Glutamatergic neuron (in vitro differentiated cells): ENCODE measurements around the gene NT5C2. TPM values are rescaled to one million over a fixed set of nuclear protein-coding genes. Genes with fewer than 3 reads are reported as not detected.
A peak's percentile ranks its signal among the peaks of the same experiment; 100 is the strongest.
"Not testable (repeated sequence)": the region's sequence is repeated elsewhere in the genome, so short reads cannot be mapped to it uniquely, and the experiment has no call there.

ENCODE experiments used
- DNase-seq: peaks from one replicate; pipeline ENCODE4 v3.0.0; 2022
- H3K27ac Mint-ChIP-seq: one replicate; pipeline ENCODE4 v1.8.0; 2020; ENCODE audit warnings: mild to moderate bottlenecking, mixed read lengths, inconsistent platforms; ENCODE audit not compliant: unreplicated experiment
- H3K27me3 Mint-ChIP-seq: one replicate; pipeline ENCODE4 v1.8.0; 2020; ENCODE audit warnings: mild to moderate bottlenecking, moderate library complexity, mixed read lengths, inconsistent platforms; ENCODE audit not compliant: unreplicated experiment
- H3K36me3 Mint-ChIP-seq: one replicate; pipeline ENCODE4 v1.8.0; 2020; ENCODE audit warnings: mild to moderate bottlenecking, mixed read lengths, inconsistent platforms; ENCODE audit not compliant: unreplicated experiment
- H3K4me1 Mint-ChIP-seq: one replicate; pipeline ENCODE4 v1.8.0; 2020; ENCODE audit warnings: mild to moderate bottlenecking, low read depth, mixed read lengths, inconsistent platforms; ENCODE audit not compliant: unreplicated experiment
- H3K4me3 Mint-ChIP-seq: one replicate; pipeline ENCODE4 v1.8.0; 2020; ENCODE audit warnings: mild to moderate bottlenecking, mixed read lengths, inconsistent platforms; ENCODE audit not compliant: unreplicated experiment
- H3K9me3 Mint-ChIP-seq: one replicate; pipeline ENCODE4 v1.8.0; 2020; ENCODE audit warnings: mild to moderate bottlenecking, moderate library complexity, mixed read lengths, inconsistent platforms; ENCODE audit not compliant: unreplicated experiment
- CTCF ChIP-seq: fragments of 200-600 bp; sonication (generic); IDR thresholded peaks from one replicate; pipeline ENCODE4 v1.5.0; 2021; ENCODE audit not compliant: partially characterized antibody, unreplicated experiment
- total RNA-seq: library from RNA; stranded (reverse); fragmentation: NEBNext Ultra II Directional; extraction: Animal tissue kit (Norgen Biotek cat#: 25700); gene quantifications from one replicate; pipeline ENCODE4 v1.2.1, GENCODE V29; 2021; ENCODE audit not compliant: unreplicated experiment

Gene NT5C2
- total RNA-seq, 1 donor from 2014 or later = 68.5 TPM

- Mint-ChIP-seq H3K4me3 (no peak overlapping the region), H3K27ac (no peak overlapping the region), H3K9me3 (peaks cover 5% of the 10 kb centered on the region), H3K4me1 (peaks cover 9% of the 10 kb centered on the region), H3K36me3 (no peaks in the 10 kb centered on the region), H3K27me3 (peaks cover 5% of the 10 kb centered on the region)
- TF ChIP-seq CTCF = no peak
- no peak for DNase-seq
Observed at GRCh38 chr10:103067956-103068355, 125.1 kb downstream of the NT5C2 start.

GRCh38 chr10:103067484-103067883 is 125.6 kb downstream of the NT5C2 start:
- Mint-ChIP-seq H3K4me1 (peaks cover 9% of the 10 kb centered on the region), H3K27me3 (peaks cover 5% of the 10 kb centered on the region), H3K9me3 (peaks cover 5% of the 10 kb centered on the region), H3K27ac (no peak overlapping the region), H3K4me3 (no peak overlapping the region), H3K36me3 (no peaks in the 10 kb centered on the region)
- no peak for TF ChIP-seq CTCF
- DNase-seq = no peak

GRCh38 chr10:103067099-103067477 is 126.0 kb downstream of the NT5C2 start:
- not testable (repeated sequence) for DNase-seq, H3K4me1 Mint-ChIP-seq, H3K27me3 Mint-ChIP-seq, H3K27ac Mint-ChIP-seq, H3K36me3 Mint-ChIP-seq, H3K4me3 Mint-ChIP-seq, H3K9me3 Mint-ChIP-seq

GRCh38 chr10:103066141-103067098 is 126.7 kb downstream of the NT5C2 start:
- Mint-ChIP-seq H3K27ac (peak overlapping the region; percentile 15), H3K27me3 (peaks cover 3% of the 10 kb centered on the region), H3K36me3 (no peaks in the 10 kb centered on the region), H3K4me3 (peak overlapping the region; percentile 9), H3K9me3 (peaks cover 5% of the 10 kb centered on the region), H3K4me1 (peaks cover 9% of the 10 kb centered on the region)
- TF ChIP-seq CTCF = no peak
- no peak for DNase-seq

- no peaks in the 10 kb centered on the region for H3K36me3 Mint-ChIP-seq
Observed at GRCh38 chr10:103064956-103065355, 128.1 kb downstream of the NT5C2 start.

More at GRCh38 chr10:103064956-103065355, 128.1 kb downstream of the NT5C2 start:
- DNase-seq = no peak
- H3K9me3 Mint-ChIP-seq = peaks cover 5% of the 10 kb centered on the region
- peaks cover 3% of the 10 kb centered on the region for H3K27me3 Mint-ChIP-seq
- H3K4me3 Mint-ChIP-seq = no peak overlapping the region
- TF ChIP-seq CTCF = no peak
- H3K4me1 Mint-ChIP-seq = peaks cover 9% of the 10 kb centered on the region
- H3K27ac Mint-ChIP-seq = no peak overlapping the region
